Liver (tissue), 3 donors: Measurements from ENCODE around the gene RAB31.

Source experiments
- ATF3 ChIP-seq: IDR thresholded peaks from 2 replicates; pipeline ENCODE4 v1.6.1; 2016; ENCODE audit warnings: antibody characterized with exemption
- CTCF ChIP-seq: fragments of 150-350 bp; IDR thresholded peaks from 2 replicates; pipeline ENCODE4 v1.5.1; 2017; ENCODE audit warnings: improper control_type of control experiment, low read depth, low read length; ENCODE audit not compliant: missing input control
- JUND ChIP-seq, 2 donors: IDR thresholded peaks; 2 replicates each; pipeline ENCODE4 v1.6.1; 2016; ENCODE audit warnings: antibody characterized with exemption in 2 of 2
- MAX ChIP-seq: IDR thresholded peaks from 2 replicates; pipeline ENCODE4 v1.6.1; 2016; ENCODE audit warnings: antibody characterized with exemption
- REST ChIP-seq: IDR thresholded peaks from 2 replicates; pipeline ENCODE4 v1.6.1; 2016; ENCODE audit warnings: antibody characterized with exemption, mild to moderate bottlenecking
- TAF1 ChIP-seq: conservative IDR thresholded peaks from 2 replicates; pipeline ENCODE4 v1.6.1; 2016; ENCODE audit warnings: antibody characterized with exemption, mild to moderate bottlenecking
- YY1 ChIP-seq: IDR thresholded peaks from 2 replicates; pipeline ENCODE4 v1.6.1; 2016; ENCODE audit warnings: antibody characterized with exemption, mild to moderate bottlenecking
- ZBTB33 ChIP-seq: IDR thresholded peaks from 2 replicates; pipeline ENCODE4 v1.6.1; 2016; ENCODE audit warnings: antibody characterized with exemption
- donor health status: healthy.
- donor health status: healthy.

GRCh38 chr18:9802175-9803062 lies 94.3 kb downstream of the RAB31 start:
- TF ChIP-seq CTCF (no peak), MAX (no peak), ZBTB33 (no peak), ATF3 (no peak), REST (no peak), YY1 (no peak), TAF1 (no peak), JUND (IDR thresholded peaks at IDR 0.05) (no peak)
